Measurements from ENCODE around the gene EML4.
"Not testable (repeated sequence)": the region's sequence is repeated elsewhere in the genome, so short reads cannot be mapped to it uniquely, and the experiment has no call there.

EML4 gene

GRCh38 chr2:42334865-42335264 is 165.7 kb downstream of the EML4 start:
- DNase-seq (ENCODE audit: low spot score), result not testable (repeated sequence)

- no peak for DNase-seq (ENCODE audit: low spot score)
Measured at GRCh38 chr2:42335514-42336104, 166.5 kb downstream of the EML4 start.

- DNase-seq (ENCODE audit: low spot score), result no peak
Measured at GRCh38 chr2:42336361-42336965, 167.3 kb downstream of the EML4 start.

- no peak for DNase-seq (ENCODE audit: low spot score)
Measured at GRCh38 chr2:42337356-42337820, 168.2 kb downstream of the EML4 start.

- no peak for DNase-seq (ENCODE audit: low spot score)
Measured at GRCh38 chr2:42337846-42338566, 168.9 kb downstream of the EML4 start.

GRCh38 chr2:42338567-42339190 is 169.5 kb downstream of the EML4 start:
- no peak for DNase-seq (ENCODE audit: low spot score)

- DNase-seq (ENCODE audit: low spot score), result no peak
Measured at GRCh38 chr2:42339191-42339912, 170.2 kb downstream of the EML4 start.

GRCh38 chr2:42340045-42340937 is 171.1 kb downstream of the EML4 start:
- DNase-seq (ENCODE audit: low spot score), result no peak

- no peak for DNase-seq (ENCODE audit: low spot score)
Measured at GRCh38 chr2:42340938-42341636, 171.9 kb downstream of the EML4 start.

- no peak for DNase-seq (ENCODE audit: low spot score)
Measured at GRCh38 chr2:42342061-42342794, 173.1 kb downstream of the EML4 start.

GRCh38 chr2:42342795-42343241 is 173.7 kb downstream of the EML4 start:
- DNase-seq (ENCODE audit: low spot score), result no peak

- DNase-seq (ENCODE audit: low spot score), result no peak
Measured at GRCh38 chr2:42345986-42346385, 176.8 kb downstream of the EML4 start.

- DNase-seq (ENCODE audit: low spot score), result not testable (repeated sequence)
Measured at GRCh38 chr2:42346856-42347255, 177.7 kb downstream of the EML4 start.

GRCh38 chr2:42347518-42347917 is 178.4 kb downstream of the EML4 start:
- DNase-seq (ENCODE audit: low spot score), result not testable (repeated sequence)

GRCh38 chr2:42348113-42348805 is 179.1 kb downstream of the EML4 start:
- DNase-seq (ENCODE audit: low spot score), result no peak

- DNase-seq (ENCODE audit: low spot score), result no peak
Measured at GRCh38 chr2:42350434-42351063, 181.4 kb downstream of the EML4 start.

- no peak for DNase-seq (ENCODE audit: low spot score)
Measured at GRCh38 chr2:42351864-42352263, 182.7 kb downstream of the EML4 start.

- no peak for DNase-seq (ENCODE audit: low spot score)
Measured at GRCh38 chr2:42353792-42354429, 184.8 kb downstream of the EML4 start.

Measured in hematopoietic multipotent progenitor cell treated with erythropoietin and hydrocortisone succinate and interleukin-3 and kit ligand, for 15 days (in vitro differentiated cells).